ENCODE data around the gene PRAC2.

GRCh38 chr17:48722915-48723422 lies at the start of gene PRAC2:
- TF ChIP-seq, protein P1, sequence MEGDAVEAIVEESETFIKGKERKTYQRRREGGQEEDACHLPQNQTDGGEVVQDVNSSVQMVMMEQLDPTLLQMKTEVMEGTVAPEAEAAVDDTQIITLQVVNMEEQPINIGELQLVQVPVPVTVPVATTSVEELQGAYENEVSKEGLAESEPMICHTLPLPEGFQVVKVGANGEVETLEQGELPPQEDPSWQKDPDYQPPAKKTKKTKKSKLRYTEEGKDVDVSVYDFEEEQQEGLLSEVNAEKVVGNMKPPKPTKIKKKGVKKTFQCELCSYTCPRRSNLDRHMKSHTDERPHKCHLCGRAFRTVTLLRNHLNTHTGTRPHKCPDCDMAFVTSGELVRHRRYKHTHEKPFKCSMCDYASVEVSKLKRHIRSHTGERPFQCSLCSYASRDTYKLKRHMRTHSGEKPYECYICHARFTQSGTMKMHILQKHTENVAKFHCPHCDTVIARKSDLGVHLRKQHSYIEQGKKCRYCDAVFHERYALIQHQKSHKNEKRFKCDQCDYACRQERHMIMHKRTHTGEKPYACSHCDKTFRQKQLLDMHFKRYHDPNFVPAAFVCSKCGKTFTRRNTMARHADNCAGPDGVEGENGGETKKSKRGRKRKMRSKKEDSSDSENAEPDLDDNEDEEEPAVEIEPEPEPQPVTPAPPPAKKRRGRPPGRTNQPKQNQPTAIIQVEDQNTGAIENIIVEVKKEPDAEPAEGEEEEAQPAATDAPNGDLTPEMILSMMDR (IDR thresholded peaks at IDR 0.05 in 8 of 11, conservative IDR thresholded peaks at IDR 0.05 in 3 of 11): no peak
- no peak for TF ChIP-seq POLR2A (IDR thresholded peaks at IDR 0.05)

All from spleen (tissue), 7 donors.